SK-N-SH treated with all-trans-retinoic acid at 6 μM for 48 hours (cell line): ENCODE data around the gene MILR1.

Source experiments
- ARNTL ChIP-seq: fragments of 450-650 bp; formaldehyde crosslinking; IDR thresholded peaks from 2 replicates; pipeline ENCODE4 v1.5.0; 2020; ENCODE audit warnings: low read depth, mild to moderate bottlenecking, moderate library complexity, borderline replicate concordance
- ESRRG ChIP-seq: fragments of 250-450 bp; sonication (Bioruptor Pico); IDR thresholded peaks from 2 replicates; pipeline ENCODE4 v1.6.1; 2021; ENCODE audit warnings: mild to moderate bottlenecking
- PATZ1 ChIP-seq: fragments of 250-450 bp; sonication (Bioruptor Pico); IDR thresholded peaks from 2 replicates; pipeline ENCODE4 v1.8.0; 2020; ENCODE audit warnings: mild to moderate bottlenecking, moderate library complexity, borderline replicate concordance
- RARB ChIP-seq: fragments of 250-450 bp; sonication (Bioruptor Pico); IDR thresholded peaks from 2 replicates; pipeline ENCODE4 v1.8.0; 2021; ENCODE audit warnings: mild to moderate bottlenecking, moderate library complexity
- TOX ChIP-seq: fragments of 250-450 bp; sonication (Bioruptor Pico); IDR thresholded peaks from 2 replicates; pipeline ENCODE4 v1.8.0; 2021; ENCODE audit warnings: mild to moderate bottlenecking, moderate library complexity, borderline replicate concordance
- TF ChIP-seq, protein P1 (sequence below): fragments of 250-450 bp; sonication (Bioruptor Pico); IDR thresholded peaks from 2 replicates; pipeline ENCODE4 v1.8.0; 2021; ENCODE audit warnings: low read depth, mild to moderate bottlenecking, moderate library complexity, borderline replicate concordance

DNA sequence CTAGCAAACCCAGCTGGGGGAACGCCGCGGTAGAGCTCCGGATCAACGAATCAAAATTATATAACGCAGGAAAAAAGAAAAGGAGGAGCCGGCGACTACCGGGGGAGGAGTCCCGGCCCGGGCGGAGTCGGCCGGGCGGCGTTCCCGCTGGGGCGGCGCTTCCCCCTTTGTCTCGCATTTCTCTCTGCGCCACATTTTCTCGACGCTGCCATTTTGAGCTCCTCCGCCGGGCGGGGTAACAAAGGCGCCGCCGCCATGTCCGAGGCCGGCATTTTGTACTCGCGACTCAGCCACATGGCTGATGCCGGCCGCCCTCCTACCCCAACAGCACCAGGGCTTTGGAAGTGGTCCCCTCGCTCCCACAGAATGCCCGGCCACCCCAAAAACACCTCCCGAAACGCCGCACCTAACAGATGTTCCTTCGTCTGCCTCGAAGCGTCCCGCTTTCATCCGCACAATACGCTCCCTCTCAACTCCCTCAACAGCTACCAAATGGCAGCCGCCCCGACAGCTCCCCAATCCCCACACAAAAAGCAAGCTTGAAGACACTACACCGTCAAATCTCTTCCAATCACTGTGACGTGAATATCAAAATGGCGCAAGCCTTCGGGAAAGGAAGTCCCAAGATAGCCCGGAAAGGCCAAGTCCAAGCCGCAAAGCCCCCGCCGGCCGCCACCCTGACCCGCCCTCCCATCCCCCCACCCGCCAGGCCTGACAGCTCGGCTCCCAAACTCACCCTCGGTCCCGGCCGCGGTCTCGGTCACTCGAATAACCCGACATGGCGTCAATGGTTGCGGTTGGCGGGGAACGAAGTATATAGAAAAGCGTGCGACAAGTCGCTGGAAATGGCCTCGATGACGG lies 56.7 kb downstream of the MILR1 start:
- TF ChIP-seq ESRRG (CRISPR knock-in tag) = peak; percentile 95
- TF ChIP-seq PATZ1 (CRISPR knock-in tag) = peak; percentile 47; the same call in 1 of the 2 replicates
- TF ChIP-seq, protein P1, sequence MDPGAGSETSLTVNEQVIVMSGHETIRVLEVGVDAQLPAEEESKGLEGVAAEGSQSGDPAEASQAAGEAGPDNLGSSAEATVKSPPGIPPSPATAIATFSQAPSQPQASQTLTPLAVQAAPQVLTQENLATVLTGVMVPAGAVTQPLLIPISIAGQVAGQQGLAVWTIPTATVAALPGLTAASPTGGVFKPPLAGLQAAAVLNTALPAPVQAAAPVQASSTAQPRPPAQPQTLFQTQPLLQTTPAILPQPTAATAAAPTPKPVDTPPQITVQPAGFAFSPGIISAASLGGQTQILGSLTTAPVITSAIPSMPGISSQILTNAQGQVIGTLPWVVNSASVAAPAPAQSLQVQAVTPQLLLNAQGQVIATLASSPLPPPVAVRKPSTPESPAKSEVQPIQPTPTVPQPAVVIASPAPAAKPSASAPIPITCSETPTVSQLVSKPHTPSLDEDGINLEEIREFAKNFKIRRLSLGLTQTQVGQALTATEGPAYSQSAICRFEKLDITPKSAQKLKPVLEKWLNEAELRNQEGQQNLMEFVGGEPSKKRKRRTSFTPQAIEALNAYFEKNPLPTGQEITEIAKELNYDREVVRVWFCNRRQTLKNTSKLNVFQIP (CRISPR knock-in tag) = peak; percentile 80
- no peak for TF ChIP-seq ARNTL
- TF ChIP-seq TOX = peak; percentile 63; the same call in 1 of the 2 replicates
- peak; percentile 84; the same call in 1 of the 2 replicates for TF ChIP-seq RARB
